ENCODE measurements around the gene NDUFB5.

DNA sequence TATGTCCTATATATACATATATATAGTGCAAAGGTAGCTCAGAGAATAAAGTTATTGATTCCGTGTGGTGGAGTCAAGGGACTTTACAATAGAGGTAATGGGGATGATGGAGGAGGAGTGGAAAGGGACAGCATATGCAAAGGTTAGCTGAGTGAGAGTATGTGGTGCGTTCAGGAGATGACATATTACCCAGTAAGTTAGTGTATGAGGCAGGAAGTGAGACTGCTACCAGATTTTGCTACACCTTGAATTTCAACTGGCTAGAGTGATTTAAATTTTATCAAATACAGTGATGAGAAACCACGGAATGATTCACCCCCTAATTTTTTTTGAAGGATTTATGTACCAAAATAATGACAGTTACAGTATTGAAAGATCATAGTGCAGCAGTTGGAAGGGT, 39.1 kb upstream of the NDUFB5 start:
- TF ChIP-seq SMAD4 (CRISPR knock-in tag; IDR thresholded peaks at IDR 0.05): no peak
- TF ChIP-seq ZNF317 (CRISPR knock-in tag; IDR thresholded peaks at IDR 0.05; ENCODE audit: borderline replicate concordance, low read depth): no peak
- no peak for TF ChIP-seq ZNF232 (CRISPR knock-in tag; IDR thresholded peaks at IDR 0.05)
- TF ChIP-seq, protein P1, sequence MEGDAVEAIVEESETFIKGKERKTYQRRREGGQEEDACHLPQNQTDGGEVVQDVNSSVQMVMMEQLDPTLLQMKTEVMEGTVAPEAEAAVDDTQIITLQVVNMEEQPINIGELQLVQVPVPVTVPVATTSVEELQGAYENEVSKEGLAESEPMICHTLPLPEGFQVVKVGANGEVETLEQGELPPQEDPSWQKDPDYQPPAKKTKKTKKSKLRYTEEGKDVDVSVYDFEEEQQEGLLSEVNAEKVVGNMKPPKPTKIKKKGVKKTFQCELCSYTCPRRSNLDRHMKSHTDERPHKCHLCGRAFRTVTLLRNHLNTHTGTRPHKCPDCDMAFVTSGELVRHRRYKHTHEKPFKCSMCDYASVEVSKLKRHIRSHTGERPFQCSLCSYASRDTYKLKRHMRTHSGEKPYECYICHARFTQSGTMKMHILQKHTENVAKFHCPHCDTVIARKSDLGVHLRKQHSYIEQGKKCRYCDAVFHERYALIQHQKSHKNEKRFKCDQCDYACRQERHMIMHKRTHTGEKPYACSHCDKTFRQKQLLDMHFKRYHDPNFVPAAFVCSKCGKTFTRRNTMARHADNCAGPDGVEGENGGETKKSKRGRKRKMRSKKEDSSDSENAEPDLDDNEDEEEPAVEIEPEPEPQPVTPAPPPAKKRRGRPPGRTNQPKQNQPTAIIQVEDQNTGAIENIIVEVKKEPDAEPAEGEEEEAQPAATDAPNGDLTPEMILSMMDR (IDR thresholded peaks at IDR 0.05): no peak
- TF ChIP-seq, protein P2, sequence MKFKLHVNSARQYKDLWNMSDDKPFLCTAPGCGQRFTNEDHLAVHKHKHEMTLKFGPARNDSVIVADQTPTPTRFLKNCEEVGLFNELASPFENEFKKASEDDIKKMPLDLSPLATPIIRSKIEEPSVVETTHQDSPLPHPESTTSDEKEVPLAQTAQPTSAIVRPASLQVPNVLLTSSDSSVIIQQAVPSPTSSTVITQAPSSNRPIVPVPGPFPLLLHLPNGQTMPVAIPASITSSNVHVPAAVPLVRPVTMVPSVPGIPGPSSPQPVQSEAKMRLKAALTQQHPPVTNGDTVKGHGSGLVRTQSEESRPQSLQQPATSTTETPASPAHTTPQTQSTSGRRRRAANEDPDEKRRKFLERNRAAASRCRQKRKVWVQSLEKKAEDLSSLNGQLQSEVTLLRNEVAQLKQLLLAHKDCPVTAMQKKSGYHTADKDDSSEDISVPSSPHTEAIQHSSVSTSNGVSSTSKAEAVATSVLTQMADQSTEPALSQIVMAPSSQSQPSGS (CRISPR knock-in tag; IDR thresholded peaks at IDR 0.05; ENCODE audit: borderline replicate concordance, low read depth): no peak
- TF ChIP-seq, protein P3, sequence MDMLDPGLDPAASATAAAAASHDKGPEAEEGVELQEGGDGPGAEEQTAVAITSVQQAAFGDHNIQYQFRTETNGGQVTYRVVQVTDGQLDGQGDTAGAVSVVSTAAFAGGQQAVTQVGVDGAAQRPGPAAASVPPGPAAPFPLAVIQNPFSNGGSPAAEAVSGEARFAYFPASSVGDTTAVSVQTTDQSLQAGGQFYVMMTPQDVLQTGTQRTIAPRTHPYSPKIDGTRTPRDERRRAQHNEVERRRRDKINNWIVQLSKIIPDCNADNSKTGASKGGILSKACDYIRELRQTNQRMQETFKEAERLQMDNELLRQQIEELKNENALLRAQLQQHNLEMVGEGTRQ (CRISPR knock-in tag; IDR thresholded peaks at IDR 0.05): no peak
- TF ChIP-seq GRHL2 (CRISPR knock-in tag; IDR thresholded peaks at IDR 0.05; ENCODE audit: insufficient replicate concordance, severe bottlenecking): no peak

Measured in WTC11 (cell line).